Adrenal gland (tissue), 5 donors: ENCODE measurements around the gene NOTCH3.

Experiments used
- CTCF ChIP-seq, 6 experiments: fragments of 450-650 bp in 4 of 6; fragments of 200-600 bp in 2 of 6; sonication (generic) in 1 of 6; IDR thresholded peaks; 1 replicate in 5 of 6; 2 replicates in 1 of 6; pipeline versions ENCODE4 v1.5.1 to v1.8.0; 2016 to 2021; ENCODE audit warnings: antibody characterized with exemption in 6 of 6, mild to moderate bottlenecking in 2 of 6, moderate library complexity in 1 of 6
- POLR2A ChIP-seq, 2 donors: fragments of 450-650 bp; IDR thresholded peaks; one replicate each; pipeline ENCODE4 v1.6.1; 2017; ENCODE audit warnings: antibody characterized with exemption in 2 of 2, mild to moderate bottlenecking in 2 of 2, moderate library complexity in 1 of 2
- donor health status: DM: no; HTN: no; CAD: no.

- no peak for TF ChIP-seq CTCF (IDR thresholded peaks at IDR 0.05)
- TF ChIP-seq POLR2A (IDR thresholded peaks at IDR 0.05), result no peak
These were observed 19.4 kb downstream of the NOTCH3 start for GRCh38 chr19:15181394-15181793.
